ENCODE results near the gene KCTD20. TPM values are rescaled to one million over a fixed set of nuclear protein-coding genes. Genes with fewer than 3 reads are reported as not detected.

KCTD20 gene
- total and polyA plus RNA-seq, 2 experiments from 2014 or later, result 27.4 to 56.3 TPM

DNA sequence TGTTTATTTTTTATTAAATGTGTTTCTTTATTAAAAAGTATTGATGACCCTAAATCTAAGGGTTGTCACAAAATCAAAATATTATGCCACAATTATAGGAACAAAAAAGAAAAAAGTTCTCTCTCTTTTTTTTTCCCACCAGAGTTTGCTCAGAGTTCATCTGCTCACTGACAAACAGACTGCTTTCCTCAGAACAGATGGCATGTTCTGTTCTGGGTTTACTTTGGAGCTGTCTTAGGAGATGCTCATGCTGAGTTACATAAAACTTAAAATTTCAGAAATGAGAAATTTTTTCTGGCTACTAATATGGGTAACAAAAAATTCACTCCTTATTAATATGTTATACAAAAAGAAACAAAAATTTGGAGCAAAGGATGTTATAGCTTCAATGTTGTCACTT lies 74.2 kb downstream of the KCTD20 start:
- DNase-seq (ENCODE audit: low spot score), result no peak
- H3K27ac ChIP-seq, result no peak overlapping the region

DNA sequence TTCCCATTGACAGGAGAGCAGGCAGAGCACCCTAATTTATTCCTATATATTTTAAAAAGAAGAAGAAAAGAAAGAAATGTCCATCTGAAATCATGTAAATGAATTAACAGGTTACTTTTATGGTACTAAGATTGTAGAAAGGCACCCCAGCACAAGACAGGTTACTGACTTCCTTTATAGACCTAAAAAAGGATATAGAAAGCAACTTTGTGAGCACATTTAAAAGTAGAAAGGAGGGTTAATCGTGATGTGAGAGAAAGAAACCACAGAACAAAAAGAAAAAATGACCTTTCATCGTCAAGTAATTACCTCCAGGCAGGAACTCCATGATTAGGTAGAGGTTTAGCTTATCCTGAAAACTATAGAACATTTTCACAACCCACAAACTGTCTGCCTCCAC lies 74.6 kb downstream of the KCTD20 start:
- no peaks in the 10 kb centered on the region for H3K27me3 ChIP-seq
- H3K36me3 ChIP-seq (replicated peaks; ENCODE audit: insufficient read depth, low read depth), result no peaks in the 10 kb centered on the region
- H3K4me2 ChIP-seq, result no peak overlapping the region
- no peaks in the 10 kb centered on the region for H4K20me1 ChIP-seq (ENCODE audit: insufficient read depth, poor library complexity, severe bottlenecking)
- 83% methylated on average over 2 of the region's 2 CpGs for WGBS (ENCODE audit: low lambda C conversion rate, missing lambda C conversion rate)
- no peak overlapping the region for H3K27ac ChIP-seq
- TF ChIP-seq EZH2phosphoT487 (IDR thresholded peaks at IDR 0.05; ENCODE audit: low read depth, severe bottlenecking, unreplicated experiment) (no peak), EZH2 (IDR thresholded peaks at IDR 0.05; ENCODE audit: borderline replicate concordance) (no peak)
- TF ChIP-seq, protein P1, sequence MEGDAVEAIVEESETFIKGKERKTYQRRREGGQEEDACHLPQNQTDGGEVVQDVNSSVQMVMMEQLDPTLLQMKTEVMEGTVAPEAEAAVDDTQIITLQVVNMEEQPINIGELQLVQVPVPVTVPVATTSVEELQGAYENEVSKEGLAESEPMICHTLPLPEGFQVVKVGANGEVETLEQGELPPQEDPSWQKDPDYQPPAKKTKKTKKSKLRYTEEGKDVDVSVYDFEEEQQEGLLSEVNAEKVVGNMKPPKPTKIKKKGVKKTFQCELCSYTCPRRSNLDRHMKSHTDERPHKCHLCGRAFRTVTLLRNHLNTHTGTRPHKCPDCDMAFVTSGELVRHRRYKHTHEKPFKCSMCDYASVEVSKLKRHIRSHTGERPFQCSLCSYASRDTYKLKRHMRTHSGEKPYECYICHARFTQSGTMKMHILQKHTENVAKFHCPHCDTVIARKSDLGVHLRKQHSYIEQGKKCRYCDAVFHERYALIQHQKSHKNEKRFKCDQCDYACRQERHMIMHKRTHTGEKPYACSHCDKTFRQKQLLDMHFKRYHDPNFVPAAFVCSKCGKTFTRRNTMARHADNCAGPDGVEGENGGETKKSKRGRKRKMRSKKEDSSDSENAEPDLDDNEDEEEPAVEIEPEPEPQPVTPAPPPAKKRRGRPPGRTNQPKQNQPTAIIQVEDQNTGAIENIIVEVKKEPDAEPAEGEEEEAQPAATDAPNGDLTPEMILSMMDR (IDR thresholded peaks at IDR 0.05; ENCODE audit: poor library complexity), result no peak
- no peaks in the 10 kb centered on the region for H3K4me1 ChIP-seq (ENCODE audit: insufficient read depth)
- H3K9me2 ChIP-seq (replicated peaks; ENCODE audit: insufficient read depth), result no peaks in the 10 kb centered on the region
- no peaks in the 10 kb centered on the region for H3K79me2 ChIP-seq
- DNase-seq (ENCODE audit: low spot score), result no peak
- H3K9me3 ChIP-seq (ENCODE audit: low read depth), result no peaks in the 10 kb centered on the region
- no peak overlapping the region for H2AFZ ChIP-seq
- H3K4me3 ChIP-seq, result no peak overlapping the region

More for the DNA sequence above, 74.2 kb downstream of the KCTD20 start:
- Histone ChIP-seq H4K20me1 (ENCODE audit: insufficient read depth, poor library complexity, severe bottlenecking) (no peaks in the 10 kb centered on the region), H3K79me2 (no peaks in the 10 kb centered on the region), H3K4me2 (no peak overlapping the region), H3K4me1 (ENCODE audit: insufficient read depth) (no peaks in the 10 kb centered on the region), H3K36me3 (replicated peaks; ENCODE audit: insufficient read depth, low read depth) (no peaks in the 10 kb centered on the region), H2AFZ (no peak overlapping the region), H3K9me2 (replicated peaks; ENCODE audit: insufficient read depth) (no peaks in the 10 kb centered on the region), H3K9me3 (ENCODE audit: low read depth) (no peaks in the 10 kb centered on the region), H3K27me3 (no peaks in the 10 kb centered on the region), H3K4me3 (no peak overlapping the region)
- TF ChIP-seq, protein P1 (IDR thresholded peaks at IDR 0.05; ENCODE audit: poor library complexity), result no peak
- TF ChIP-seq EZH2phosphoT487 (IDR thresholded peaks at IDR 0.05; ENCODE audit: low read depth, severe bottlenecking, unreplicated experiment) (no peak), EZH2 (IDR thresholded peaks at IDR 0.05; ENCODE audit: borderline replicate concordance) (no peak)

- Histone ChIP-seq H3K4me2 (no peak overlapping the region), H3K79me2 (peaks cover 3% of the 10 kb centered on the region), H2AFZ (no peak overlapping the region), H3K27ac (no peak overlapping the region), H3K9me3 (ENCODE audit: low read depth) (no peaks in the 10 kb centered on the region), H3K9me2 (replicated peaks; ENCODE audit: insufficient read depth) (no peaks in the 10 kb centered on the region), H3K27me3 (no peaks in the 10 kb centered on the region), H3K4me1 (ENCODE audit: insufficient read depth) (no peaks in the 10 kb centered on the region), H3K36me3 (replicated peaks; ENCODE audit: insufficient read depth, low read depth) (no peaks in the 10 kb centered on the region), H4K20me1 (ENCODE audit: insufficient read depth, poor library complexity, severe bottlenecking) (no peaks in the 10 kb centered on the region), H3K4me3 (no peak overlapping the region)
- no peak for DNase-seq (ENCODE audit: low spot score)
- TF ChIP-seq EZH2 (IDR thresholded peaks at IDR 0.05; ENCODE audit: borderline replicate concordance) (no peak), EZH2phosphoT487 (IDR thresholded peaks at IDR 0.05; ENCODE audit: low read depth, severe bottlenecking, unreplicated experiment) (no peak)
Observed at GRCh38 chr6:36519352-36519751, 76.6 kb downstream of the KCTD20 start.

DNA sequence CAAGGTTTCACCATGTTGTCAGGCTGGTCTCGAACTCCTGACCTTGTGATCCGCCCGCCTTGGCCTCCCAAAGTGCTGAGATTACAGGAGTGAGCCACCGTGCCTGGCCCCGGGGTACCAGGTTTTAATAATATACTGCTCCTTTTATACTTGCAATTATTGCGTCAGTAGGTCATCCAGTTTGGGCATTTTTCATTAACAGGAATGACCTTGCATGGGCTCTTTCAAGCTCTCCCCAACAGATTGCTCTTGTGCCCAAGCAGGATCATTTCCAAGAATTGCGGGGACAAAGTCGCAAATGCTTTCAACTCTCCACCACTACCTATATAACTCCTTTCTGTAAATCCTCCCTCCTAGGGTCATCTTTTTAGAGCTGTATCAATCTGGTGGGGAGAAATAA lies 80.7 kb downstream of the KCTD20 start:
- Histone ChIP-seq H3K27me3 (no peaks in the 10 kb centered on the region), H3K36me3 (replicated peaks; ENCODE audit: insufficient read depth, low read depth) (no peaks in the 10 kb centered on the region), H3K9me2 (replicated peaks; ENCODE audit: insufficient read depth) (no peaks in the 10 kb centered on the region), H3K4me3 (no peak overlapping the region), H3K9me3 (ENCODE audit: low read depth) (no peaks in the 10 kb centered on the region), H2AFZ (no peak overlapping the region), H3K79me2 (peaks cover 18% of the 10 kb centered on the region), H3K4me1 (ENCODE audit: insufficient read depth) (no peaks in the 10 kb centered on the region), H4K20me1 (ENCODE audit: insufficient read depth, poor library complexity, severe bottlenecking) (no peaks in the 10 kb centered on the region), H3K27ac (no peak overlapping the region), H3K4me2 (no peak overlapping the region)
- WGBS (ENCODE audit: low lambda C conversion rate, missing lambda C conversion rate), result 98% methylated on average over 8 of the region's 8 CpGs
- TF ChIP-seq EZH2phosphoT487 (IDR thresholded peaks at IDR 0.05; ENCODE audit: low read depth, severe bottlenecking, unreplicated experiment), result no peak
- TF ChIP-seq, protein P1 (IDR thresholded peaks at IDR 0.05; ENCODE audit: poor library complexity), result no peak
- no peak for TF ChIP-seq EZH2 (IDR thresholded peaks at IDR 0.05; ENCODE audit: borderline replicate concordance)
- DNase-seq (ENCODE audit: low spot score), result no peak
